GM19240 (cell line): ENCODE data around the gene PPP2R2B.

ENCODE experiments used
- DNase-seq: peaks from one replicate; pipeline ENCODE4 v3.0.0; 2011; ENCODE audit warnings: low spot score; ENCODE audit not compliant: insufficient read length

The PPP2R2B gene

DNA sequence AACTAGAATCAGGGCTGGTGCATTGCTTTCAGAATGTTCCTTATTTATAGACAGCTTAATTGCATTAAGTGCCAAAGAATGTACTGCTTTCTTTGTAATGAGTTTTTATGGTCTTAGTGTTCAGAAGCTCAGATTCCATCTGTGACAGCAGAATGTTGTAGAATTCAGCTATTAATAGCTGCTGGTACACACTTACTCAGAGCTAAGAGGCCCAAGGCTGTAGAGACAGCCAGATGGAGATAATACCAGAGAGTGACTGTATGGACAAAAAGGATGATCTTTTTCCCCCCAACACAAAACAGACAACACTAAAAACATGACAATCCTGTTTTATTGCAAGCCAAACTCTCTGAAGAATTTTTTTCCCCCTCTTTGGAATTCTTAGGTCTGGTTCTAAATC is 50.2 kb downstream of the PPP2R2B start:
- no peak for DNase-seq

DNA sequence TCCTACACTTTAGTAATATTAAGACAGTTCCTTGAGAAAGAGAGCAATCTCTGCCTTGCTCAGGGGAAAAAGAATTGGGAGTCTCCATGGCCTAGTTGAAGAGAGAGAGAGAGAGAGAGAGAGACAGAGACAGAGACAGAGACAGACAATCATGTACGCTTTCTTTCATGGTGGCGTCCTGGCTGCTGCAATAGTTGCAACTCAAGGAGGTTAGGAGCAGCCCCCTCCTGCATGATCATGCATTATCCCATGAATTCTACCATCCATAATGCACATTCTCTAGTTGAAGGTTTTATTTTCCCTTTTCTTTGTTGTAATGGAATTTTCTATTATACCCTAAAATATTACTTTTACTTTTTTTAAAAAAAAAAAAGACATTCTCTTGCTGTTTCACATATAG is 50.7 kb downstream of the PPP2R2B start:
- DNase-seq: no peak

GRCh38 chr5:146825033-146825432 is 53.5 kb downstream of the PPP2R2B start:
- no peak for DNase-seq

DNA sequence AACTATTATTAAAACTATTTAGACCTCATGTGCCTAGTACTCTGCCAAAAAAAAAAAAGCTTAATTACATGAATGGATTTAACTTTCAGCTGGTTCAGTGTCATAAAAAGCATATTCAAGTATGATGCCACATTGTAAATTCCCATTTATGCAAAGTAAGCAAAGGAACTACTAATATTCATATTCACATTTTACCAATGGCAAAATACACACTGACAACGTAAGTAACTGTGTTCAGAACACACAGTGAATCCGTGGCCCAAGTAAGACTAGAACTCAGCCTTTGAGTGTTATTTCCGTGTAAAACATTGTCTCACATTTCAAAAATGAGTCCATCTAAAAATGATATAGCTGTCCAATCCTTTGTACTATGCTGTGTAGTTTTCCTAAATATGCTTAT is 56.8 kb downstream of the PPP2R2B start:
- no peak for DNase-seq

DNA sequence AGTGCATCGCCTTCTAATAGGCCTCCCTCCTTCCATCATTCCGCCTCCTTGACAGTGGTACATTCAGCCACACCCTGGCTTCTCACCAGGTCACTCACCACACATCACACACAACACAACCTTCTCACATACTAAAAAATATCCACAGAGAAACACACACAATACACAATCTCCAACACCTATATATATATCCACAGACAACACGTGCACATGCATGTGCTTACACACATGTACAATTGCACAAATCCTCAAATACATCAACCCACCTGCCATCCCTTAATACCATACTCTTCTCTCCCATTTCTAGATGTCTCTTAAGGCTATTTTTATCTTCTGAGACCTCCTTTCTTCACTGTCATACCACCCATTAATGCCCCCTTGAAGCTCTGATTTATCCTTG is 57.6 kb downstream of the PPP2R2B start:
- DNase-seq: no peak

DNA sequence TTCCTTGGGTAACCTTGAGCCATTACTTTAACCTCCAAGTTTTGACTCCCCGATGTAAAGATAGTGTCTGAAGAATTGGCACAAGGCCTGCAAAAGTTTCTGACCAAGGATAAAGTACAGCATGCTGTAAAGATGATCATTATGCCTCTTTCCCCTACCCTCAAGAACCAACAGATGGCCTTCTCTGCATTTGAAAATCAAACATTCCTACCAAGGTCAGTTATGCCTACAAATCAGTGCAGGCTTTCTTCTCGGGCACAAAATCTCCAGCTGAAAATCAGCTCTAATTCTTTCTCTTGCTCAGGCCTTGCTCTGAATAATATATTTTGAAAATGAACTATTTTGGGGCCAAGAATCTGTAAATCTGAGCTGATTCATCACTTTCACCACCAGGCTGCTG is 59.7 kb downstream of the PPP2R2B start:
- DNase-seq: no peak

- no peak for DNase-seq
Observed at GRCh38 chr5:146817973-146818372, 60.6 kb downstream of the PPP2R2B start.

- no peak for DNase-seq
Observed at GRCh38 chr5:146816775-146817387, 61.7 kb downstream of the PPP2R2B start.

DNA sequence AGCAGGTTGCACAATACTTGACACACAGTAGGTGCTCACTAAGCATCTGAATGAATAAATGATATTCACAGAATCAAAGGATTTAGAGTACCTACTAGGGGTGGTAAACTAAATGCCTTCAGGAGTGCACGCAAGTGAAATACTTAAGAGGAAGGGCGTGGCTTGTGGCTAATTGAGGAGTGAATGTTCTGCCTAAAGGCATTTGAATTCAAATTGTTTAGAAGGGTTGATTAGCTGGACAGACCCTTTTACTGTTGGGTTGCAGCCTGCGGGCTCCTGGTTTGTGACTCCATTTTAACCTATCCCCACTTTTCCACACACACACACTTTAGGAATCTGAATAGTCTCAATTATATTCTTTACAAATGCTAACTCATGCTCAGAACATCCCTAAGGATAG is 63.1 kb downstream of the PPP2R2B start:
- DNase-seq: no peak

GRCh38 chr5:146813346-146814157 is 65.0 kb downstream of the PPP2R2B start:
- DNase-seq: no peak

DNA sequence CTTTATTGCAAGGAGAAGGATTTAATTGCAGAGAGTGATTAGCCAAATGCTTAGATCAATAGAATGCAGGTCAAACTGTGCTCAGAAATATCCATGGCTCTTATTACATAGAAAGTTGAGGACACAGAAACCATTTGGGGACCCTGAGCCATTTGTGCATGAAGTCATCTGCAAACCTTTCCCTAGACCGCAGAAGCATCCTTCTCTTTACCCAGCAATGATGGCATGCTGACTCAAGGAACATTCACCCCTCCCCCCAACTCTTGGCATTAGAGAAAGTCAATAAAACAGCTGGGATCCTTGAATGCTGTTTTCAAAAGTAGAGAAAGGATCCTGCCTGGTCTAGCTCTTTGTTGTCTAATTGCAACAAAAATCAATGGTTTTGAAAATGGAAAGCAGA is 73.5 kb downstream of the PPP2R2B start:
- no peak for DNase-seq

GRCh38 chr5:146802945-146803522 is 75.5 kb downstream of the PPP2R2B start:
- no peak for DNase-seq

DNA sequence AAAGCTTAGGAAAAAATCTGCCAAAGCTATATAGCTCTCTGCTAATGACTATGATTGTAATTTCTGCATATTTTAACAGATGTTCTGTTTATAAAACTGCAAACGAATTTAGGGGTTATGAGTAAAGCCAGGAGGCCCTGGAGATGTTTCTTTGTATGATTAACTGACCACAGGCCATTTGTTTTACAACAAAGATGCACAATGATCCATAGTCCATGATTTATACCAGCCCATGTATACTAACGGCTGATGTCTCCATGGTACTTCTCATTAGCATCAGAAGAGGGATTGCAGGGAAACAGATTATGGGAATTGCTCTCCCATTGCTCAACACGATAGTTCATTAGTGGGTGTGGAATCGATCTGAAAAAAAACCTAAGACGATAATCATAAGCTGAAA is 78.9 kb downstream of the PPP2R2B start:
- DNase-seq: no peak

- no peak for DNase-seq
Observed at GRCh38 chr5:146799231-146799630, 79.3 kb downstream of the PPP2R2B start.

GRCh38 chr5:146797658-146798057 is 80.9 kb downstream of the PPP2R2B start:
- no peak for DNase-seq

GRCh38 chr5:146796911-146797310 is 81.6 kb downstream of the PPP2R2B start:
- DNase-seq: no peak

DNA sequence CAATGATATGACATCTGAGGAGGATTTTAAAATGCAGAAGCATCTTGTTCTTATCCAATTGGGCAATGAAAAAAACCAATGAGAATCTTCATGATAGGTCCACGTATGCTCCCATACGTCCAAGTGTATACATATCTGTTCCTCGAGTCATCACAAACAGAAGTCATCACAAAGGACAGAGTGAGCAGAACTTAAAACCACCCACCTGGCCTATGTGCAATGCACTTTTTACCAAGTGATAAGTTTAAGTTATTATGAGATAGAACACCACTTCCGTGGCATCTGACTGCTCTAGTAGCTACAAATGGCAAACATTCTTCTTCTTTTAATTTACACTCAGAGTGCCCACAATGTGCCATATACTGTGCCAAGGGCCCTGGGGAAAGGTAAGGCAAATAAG is 82.4 kb downstream of the PPP2R2B start:
- DNase-seq: no peak

GRCh38 chr5:146794326-146795029 is 84.1 kb downstream of the PPP2R2B start:
- no peak for DNase-seq

GRCh38 chr5:146793709-146794108 is 84.8 kb downstream of the PPP2R2B start:
- DNase-seq: no peak

DNA sequence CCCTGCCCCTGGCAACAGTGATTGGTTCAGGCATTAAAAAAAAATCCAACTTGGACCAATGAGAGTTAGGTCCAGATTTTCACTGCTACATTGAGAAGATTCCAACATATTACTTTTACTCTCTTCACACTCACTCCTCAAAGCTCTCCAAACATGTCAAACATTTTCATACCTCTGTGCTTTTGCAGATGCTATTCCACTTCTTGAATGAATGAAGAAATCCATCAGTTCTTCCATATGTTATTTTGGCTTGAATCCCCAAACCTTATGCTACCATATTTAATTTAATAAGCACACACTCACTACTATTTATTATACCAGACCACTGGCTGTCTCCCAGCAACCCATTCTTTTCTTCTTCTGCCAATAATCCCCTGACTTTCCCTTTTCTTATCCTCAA is 87.1 kb downstream of the PPP2R2B start:
- DNase-seq: no peak

GRCh38 chr5:146789712-146790653 is 88.6 kb downstream of the PPP2R2B start:
- DNase-seq: no peak
